A549 (cell line): ENCODE measurements around the gene EPHB1. TPM values are rescaled to one million over a fixed set of nuclear protein-coding genes. Genes with fewer than 3 reads are reported as not detected.

Experiments used
- ATAC-seq, 2 experiments: fragments of 200-7000 bp in 1 of 2; fragments of >200 bp in 1 of 2; cut with Nextera tagmentation in 1 of 2; cut with Tn5 transposase in 1 of 2; 3 replicates each; pipeline versions ENCODE4 v1.8.0 to v1.9.1; 2018 to 2020; ENCODE audit warnings: mild to moderate bottlenecking in 1 of 2, moderate library complexity in 1 of 2
- CTCF ChIA-PET: fragments of 300-600 bp; sonication (Branson Sonifier 250); formaldehyde crosslinking; extraction: SDS; loops from one replicate; lab custom pipeline; 2021; ENCODE audit warnings: antibody characterized with exemption, inconsistent platforms; lab: Yijun Ruan, JAX
- POLR2A ChIA-PET: fragments of 350-600 bp; formaldehyde crosslinking; extraction: SDS; loops from one replicate; lab custom pipeline; 2021; ENCODE audit warnings: antibody characterized with exemption, inconsistent platforms; lab: Yijun Ruan, JAX
- DNase-seq, 2 experiments: peaks; one replicate each; pipeline versions ENCODE4 v3.0.0 to v3.0.0-alpha.2; 2011 to 2016; ENCODE audit warnings: low read depth in 1 of 2, low spot score in 1 of 2
- FAIRE-seq: peaks from 2 replicates; lab custom pipeline; 2011; peaks lifted over from hg19 to GRCh38; lab: Jason Lieb, UNC
- H3K27ac ChIP-seq, 2 experiments: fragments of >200 bp; sonication (Bioruptor Twin); formaldehyde crosslinking; 3 replicates each; pipeline ENCODE4 v1.5.1; 2016 to 2017
- H3K4me1 ChIP-seq: fragments of >200 bp; sonication (Bioruptor Twin); formaldehyde crosslinking; 3 replicates; pipeline ENCODE4 v1.6.1; 2016
- H3K4me2 ChIP-seq: fragments of >200 bp; sonication (Bioruptor Twin); formaldehyde crosslinking; 3 replicates; pipeline ENCODE4 v1.6.1; 2016
- H3K4me3 ChIP-seq: fragments of >200 bp; sonication (Bioruptor Twin); formaldehyde crosslinking; 3 replicates; pipeline ENCODE4 v1.5.1; 2016
- H3K9me3 ChIP-seq: fragments of >200 bp; sonication (Bioruptor Twin); formaldehyde crosslinking; 3 replicates; pipeline ENCODE4 v1.6.1; 2016
- CBX8 ChIP-seq: fragments of 200-600 bp; sonication (generic); IDR thresholded peaks from 2 replicates; pipeline ENCODE4 v1.6.1; 2016
- CEBPB ChIP-seq, 2 experiments: fragments of >200 bp in 1 of 2; sonication (Bioruptor Twin) in 1 of 2; formaldehyde crosslinking in 1 of 2; IDR thresholded peaks; 2 replicates each; pipeline ENCODE4 v1.6.1; 2012 to 2016
- CHD2 ChIP-seq: fragments of 150-350 bp; IDR thresholded peaks from 2 replicates; pipeline ENCODE4 v1.6.1; 2014; ENCODE audit warnings: low read length; ENCODE audit not compliant: partially characterized antibody
- CHD4 ChIP-seq: fragments of 200-600 bp; sonication (generic); IDR thresholded peaks from 2 replicates; pipeline ENCODE4 v1.6.1; 2016; ENCODE audit warnings: antibody characterized with exemption, mild to moderate bottlenecking, borderline replicate concordance
- EHF ChIP-seq: fragments of 250-450 bp; sonication (Bioruptor Pico); IDR thresholded peaks from 2 replicates; pipeline ENCODE4 v1.5.0; 2020; ENCODE audit warnings: mild to moderate bottlenecking
- EHMT2 ChIP-seq: fragments of 200-600 bp; sonication (generic); IDR thresholded peaks from 2 replicates; pipeline ENCODE4 v1.6.1; 2016; ENCODE audit warnings: antibody characterized with exemption, low read depth, mild to moderate bottlenecking, moderate library complexity
- ESRRA ChIP-seq: fragments of 150-350 bp; IDR thresholded peaks from 2 replicates; pipeline ENCODE4 v1.6.1; 2014; ENCODE audit warnings: mild to moderate bottlenecking, low read length, borderline replicate concordance
- HOXB13 ChIP-seq: fragments of 250-450 bp; sonication (Bioruptor Pico); IDR thresholded peaks from 2 replicates; pipeline ENCODE4 v1.5.0; 2020; ENCODE audit warnings: low read depth, mild to moderate bottlenecking, moderate library complexity
- HOXB5 ChIP-seq: fragments of 250-450 bp; sonication (Bioruptor Pico); IDR thresholded peaks from 2 replicates; pipeline ENCODE4 v1.5.0; 2020; ENCODE audit warnings: mild to moderate bottlenecking, moderate library complexity
- JUNB ChIP-seq: fragments of >200 bp; sonication (Bioruptor Twin); formaldehyde crosslinking; IDR thresholded peaks from 2 replicates; pipeline ENCODE4 v1.6.1; 2016
- KDM1A ChIP-seq: fragments of 200-600 bp; sonication (generic); IDR thresholded peaks from 2 replicates; pipeline ENCODE4 v1.6.1; 2016; ENCODE audit warnings: low read depth, mild to moderate bottlenecking
- MYC ChIP-seq: IDR thresholded peaks from 2 replicates; pipeline ENCODE4 v1.6.1; 2012; ENCODE audit warnings: mild to moderate bottlenecking, inconsistent platforms, low read length, improper control_type of control experiment, borderline replicate concordance
- NFE2L2 ChIP-seq: fragments of 150-350 bp; conservative IDR thresholded peaks from 2 replicates; pipeline ENCODE4 v1.6.1; 2014; ENCODE audit warnings: low read length
- NR3C1 ChIP-seq: fragments of >200 bp; sonication (Bioruptor Twin); formaldehyde crosslinking; IDR thresholded peaks from 3 replicates; pipeline ENCODE4 v1.6.1; 2017
- PHF8 ChIP-seq: fragments of 200-600 bp; sonication (generic); IDR thresholded peaks from 2 replicates; pipeline ENCODE4 v1.6.1; 2016; ENCODE audit warnings: low read depth, mild to moderate bottlenecking, antibody characterized with exemption, moderate library complexity, borderline replicate concordance
- RCOR1 ChIP-seq: fragments of 150-350 bp; IDR thresholded peaks from 2 replicates; pipeline ENCODE4 v1.6.1; 2014; ENCODE audit warnings: antibody characterized with exemption, low read length, low read depth
- RNF2 ChIP-seq: fragments of 200-600 bp; sonication (generic); IDR thresholded peaks from 2 replicates; pipeline ENCODE4 v1.6.1; 2016; ENCODE audit warnings: low read depth, mild to moderate bottlenecking, antibody characterized with exemption, moderate library complexity, borderline replicate concordance
- TP53 ChIP-seq: fragments of 250-450 bp; sonication (Bioruptor Pico); IDR thresholded peaks from 2 replicates; pipeline ENCODE4 v1.5.0; 2021; ENCODE audit warnings: mild to moderate bottlenecking, moderate library complexity
- ZFP36 ChIP-seq: fragments of 450-650 bp; IDR thresholded peaks from 2 replicates; pipeline ENCODE4 v1.6.1; 2014; ENCODE audit warnings: borderline replicate concordance; ENCODE audit not compliant: partially characterized antibody
- WGBS: methylation state at CpG from one replicate; pipeline ENCODE4 v1.1.6; 2017; ENCODE audit errors: missing lambda C conversion rate; 5-methylcytosine and 5-hydroxymethylcytosine counted together
- polyA plus RNA-seq, 4 experiments: library from polyadenylated mRNA; depleted of rRNA in 3 of 4; stranded (reverse); fragments of >200 nt; fragmentation: RNase III in 1 of 4; extraction: RNeasy Plus Mini Kit Qiagen cat#74134 plus additional on column Dnase treatment in 1 of 4; gene quantifications; 2 replicates in 3 of 4; 3 replicates in 1 of 4; pipeline ENCODE4 v1.2.3, GENCODE V29; 2011 to 2017
- TF ChIP-seq, protein P1 (sequence below): IDR thresholded peaks from 2 replicates; pipeline ENCODE4 v1.6.1; 2012
- TF ChIP-seq, protein P2 (sequence below): fragments of 150-350 bp; IDR thresholded peaks from 2 replicates; pipeline ENCODE4 v1.6.1; 2014; ENCODE audit warnings: low read depth, mild to moderate bottlenecking, low read length
- TF ChIP-seq, protein P3 (sequence below): fragments of 250-450 bp; sonication (Bioruptor Pico); IDR thresholded peaks from 2 replicates; pipeline ENCODE4 v1.5.0; 2021; ENCODE audit warnings: mild to moderate bottlenecking, moderate library complexity, borderline replicate concordance
- TF ChIP-seq, protein P4 (sequence below): fragments of 250-450 bp; sonication (Bioruptor Pico); IDR thresholded peaks from 2 replicates; pipeline ENCODE4 v1.5.0; 2020; ENCODE audit warnings: low read depth, mild to moderate bottlenecking, moderate library complexity
- TF ChIP-seq, protein P5 (sequence below): fragments of >200 bp; sonication (Bioruptor Twin); formaldehyde crosslinking; IDR thresholded peaks from 3 replicates; pipeline ENCODE4 v1.6.1; 2016

EPHB1 gene
- polyA plus RNA-seq, 2 of the 4 experiments (the other 2 are of a cell fraction), result 0.18 to 0.21 TPM

DNA sequence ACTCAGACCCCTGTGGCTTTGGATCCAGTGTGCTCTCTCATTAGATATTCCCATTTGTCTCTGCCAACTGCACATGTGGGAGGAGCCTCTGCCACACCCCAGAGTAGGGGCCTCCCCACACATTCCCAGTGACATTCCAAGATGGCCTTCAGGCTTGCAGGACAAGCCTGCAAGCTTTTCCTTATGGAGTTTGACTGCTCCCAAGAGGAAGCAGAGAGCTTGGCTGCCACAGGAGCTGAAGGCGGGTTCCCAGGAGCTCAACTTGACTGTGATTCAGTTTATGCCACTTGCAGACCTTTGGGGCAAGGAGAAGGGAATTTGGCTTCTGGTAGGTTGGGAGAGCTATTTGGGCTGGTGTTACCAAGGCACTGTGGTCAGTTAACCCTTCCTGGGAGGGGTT is 22.5 kb upstream of the EPHB1 start:
- Histone ChIP-seq H3K4me3 (no peak overlapping the region), H3K27ac (no peak overlapping the region), H3K9me3 (no peaks in the 10 kb centered on the region), H3K4me2 (no peak overlapping the region), H3K4me1 (no peaks in the 10 kb centered on the region)
- no peak for DNase-seq
- TF ChIP-seq, protein P1, sequence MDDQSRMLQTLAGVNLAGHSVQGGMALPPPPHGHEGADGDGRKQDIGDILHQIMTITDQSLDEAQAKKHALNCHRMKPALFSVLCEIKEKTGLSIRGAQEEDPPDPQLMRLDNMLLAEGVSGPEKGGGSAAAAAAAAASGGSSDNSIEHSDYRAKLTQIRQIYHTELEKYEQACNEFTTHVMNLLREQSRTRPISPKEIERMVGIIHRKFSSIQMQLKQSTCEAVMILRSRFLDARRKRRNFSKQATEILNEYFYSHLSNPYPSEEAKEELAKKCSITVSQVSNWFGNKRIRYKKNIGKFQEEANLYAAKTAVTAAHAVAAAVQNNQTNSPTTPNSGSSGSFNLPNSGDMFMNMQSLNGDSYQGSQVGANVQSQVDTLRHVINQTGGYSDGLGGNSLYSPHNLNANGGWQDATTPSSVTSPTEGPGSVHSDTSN, result no peak
- TF ChIP-seq HOXB5 (CRISPR knock-in tag) (no peak), RNF2 (no peak), JUNB (no peak), PHF8 (no peak), NR3C1 (no peak), ESRRA (no peak), KDM1A (no peak), HOXB13 (CRISPR knock-in tag) (no peak), MYC (no peak), EHMT2 (no peak), EHF (CRISPR knock-in tag) (no peak), CHD4 (no peak), ZFP36 (no peak), CBX8 (no peak)
- TF ChIP-seq, protein P2, sequence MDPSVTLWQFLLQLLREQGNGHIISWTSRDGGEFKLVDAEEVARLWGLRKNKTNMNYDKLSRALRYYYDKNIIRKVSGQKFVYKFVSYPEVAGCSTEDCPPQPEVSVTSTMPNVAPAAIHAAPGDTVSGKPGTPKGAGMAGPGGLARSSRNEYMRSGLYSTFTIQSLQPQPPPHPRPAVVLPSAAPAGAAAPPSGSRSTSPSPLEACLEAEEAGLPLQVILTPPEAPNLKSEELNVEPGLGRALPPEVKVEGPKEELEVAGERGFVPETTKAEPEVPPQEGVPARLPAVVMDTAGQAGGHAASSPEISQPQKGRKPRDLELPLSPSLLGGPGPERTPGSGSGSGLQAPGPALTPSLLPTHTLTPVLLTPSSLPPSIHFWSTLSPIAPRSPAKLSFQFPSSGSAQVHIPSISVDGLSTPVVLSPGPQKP, result no peak
- TF ChIP-seq, protein P3, sequence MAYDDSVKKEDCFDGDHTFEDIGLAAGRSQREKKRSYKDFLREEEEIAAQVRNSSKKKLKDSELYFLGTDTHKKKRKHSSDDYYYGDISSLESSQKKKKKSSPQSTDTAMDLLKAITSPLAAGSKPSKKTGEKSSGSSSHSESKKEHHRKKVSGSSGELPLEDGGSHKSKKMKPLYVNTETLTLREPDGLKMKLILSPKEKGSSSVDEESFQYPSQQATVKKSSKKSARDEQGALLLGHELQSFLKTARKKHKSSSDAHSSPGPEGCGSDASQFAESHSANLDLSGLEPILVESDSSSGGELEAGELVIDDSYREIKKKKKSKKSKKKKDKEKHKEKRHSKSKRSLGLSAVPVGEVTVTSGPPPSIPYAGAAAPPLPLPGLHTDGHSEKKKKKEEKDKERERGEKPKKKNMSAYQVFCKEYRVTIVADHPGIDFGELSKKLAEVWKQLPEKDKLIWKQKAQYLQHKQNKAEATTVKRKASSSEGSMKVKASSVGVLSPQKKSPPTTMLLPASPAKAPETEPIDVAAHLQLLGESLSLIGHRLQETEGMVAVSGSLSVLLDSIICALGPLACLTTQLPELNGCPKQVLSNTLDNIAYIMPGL, result no peak
- TF ChIP-seq, protein P4, sequence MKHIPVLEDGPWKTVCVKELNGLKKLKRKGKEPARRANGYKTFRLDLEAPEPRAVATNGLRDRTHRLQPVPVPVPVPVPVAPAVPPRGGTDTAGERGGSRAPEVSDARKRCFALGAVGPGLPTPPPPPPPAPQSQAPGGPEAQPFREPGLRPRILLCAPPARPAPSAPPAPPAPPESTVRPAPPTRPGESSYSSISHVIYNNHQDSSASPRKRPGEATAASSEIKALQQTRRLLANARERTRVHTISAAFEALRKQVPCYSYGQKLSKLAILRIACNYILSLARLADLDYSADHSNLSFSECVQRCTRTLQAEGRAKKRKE (CRISPR knock-in tag), result no peak
- TF ChIP-seq, protein P5, sequence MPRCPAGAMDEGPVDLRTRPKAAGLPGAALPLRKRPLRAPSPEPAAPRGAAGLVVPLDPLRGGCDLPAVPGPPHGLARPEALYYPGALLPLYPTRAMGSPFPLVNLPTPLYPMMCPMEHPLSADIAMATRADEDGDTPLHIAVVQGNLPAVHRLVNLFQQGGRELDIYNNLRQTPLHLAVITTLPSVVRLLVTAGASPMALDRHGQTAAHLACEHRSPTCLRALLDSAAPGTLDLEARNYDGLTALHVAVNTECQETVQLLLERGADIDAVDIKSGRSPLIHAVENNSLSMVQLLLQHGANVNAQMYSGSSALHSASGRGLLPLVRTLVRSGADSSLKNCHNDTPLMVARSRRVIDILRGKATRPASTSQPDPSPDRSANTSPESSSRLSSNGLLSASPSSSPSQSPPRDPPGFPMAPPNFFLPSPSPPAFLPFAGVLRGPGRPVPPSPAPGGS, result no peak
- WGBS, result 0% methylated on average over 1 of the region's 1 CpG
- ATAC-seq, result no peak
- ChIA-PET POLR2A (no interaction called here), CTCF (interaction anchor here (1.3 kb wide), 1 partner anchor 731 kb away, joined by 3 read pairs; no protein-coding TSS in a partner anchor)
- FAIRE-seq, result no peak

DNA sequence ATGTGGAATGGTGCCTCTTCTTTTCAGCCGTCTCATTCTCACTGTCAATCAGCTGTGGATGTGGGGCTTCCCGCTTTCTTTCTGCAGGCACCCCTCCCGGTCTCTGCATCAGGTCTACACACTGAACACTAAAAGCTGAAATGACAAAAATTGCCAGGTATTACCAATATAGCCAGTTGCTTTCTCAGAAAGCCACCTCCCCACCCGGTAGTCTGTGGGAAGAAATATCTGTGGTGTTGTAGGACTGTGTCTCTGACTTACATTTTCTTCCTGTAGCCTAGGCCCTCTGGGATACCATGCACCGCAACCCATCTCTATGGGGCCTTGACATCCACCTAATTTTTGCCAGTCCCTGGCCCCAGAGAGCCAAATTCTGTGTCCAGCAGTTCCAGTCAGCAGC is 19.2 kb upstream of the EPHB1 start:
- FAIRE-seq, result no peak
- H3K4me2 ChIP-seq, result no peak overlapping the region
- DNase-seq, result no peak
- H3K4me1 ChIP-seq, result no peaks in the 10 kb centered on the region
- H3K27ac ChIP-seq, result no peak overlapping the region
- no peak overlapping the region for H3K4me3 ChIP-seq
- H3K9me3 ChIP-seq, result no peaks in the 10 kb centered on the region
- ATAC-seq, result no peak
- ChIA-PET POLR2A (no interaction called here), CTCF (interaction anchor here (1.6 kb wide), 1 partner anchor 19 kb away, joined by 6 read pairs; the partner anchor contains the start of gene EPHB1)
- WGBS, result 45% methylated on average over 5 of the region's 5 CpGs
- no peak for TF ChIP-seq CHD2
- no peak for TF ChIP-seq RCOR1
- no peak for TF ChIP-seq TP53 (CRISPR knock-in tag)
- TF ChIP-seq NFE2L2, result no peak
- no peak for TF ChIP-seq CEBPB (IDR thresholded peaks at IDR 0.05)
